DOHH2 (cell line): ENCODE measurements around the gene PRSS22.

ENCODE experiments used
- EZH2phosphoT487 ChIP-seq: fragments of 200-600 bp; sonication (generic); IDR thresholded peaks from 2 replicates; pipeline ENCODE4 v1.6.1; 2017; ENCODE audit warnings: borderline replicate concordance, mild to moderate bottlenecking, antibody characterized with exemption, low read length, moderate library complexity, mixed read lengths
- TF ChIP-seq, protein P1 (sequence below): fragments of 200-600 bp; sonication (generic); IDR thresholded peaks from one replicate; pipeline ENCODE4 v1.5.1; 2014; ENCODE audit warnings: antibody characterized with exemption, mild to moderate bottlenecking, low read depth, low read length; ENCODE audit not compliant: poor library complexity, severe bottlenecking

DNA sequence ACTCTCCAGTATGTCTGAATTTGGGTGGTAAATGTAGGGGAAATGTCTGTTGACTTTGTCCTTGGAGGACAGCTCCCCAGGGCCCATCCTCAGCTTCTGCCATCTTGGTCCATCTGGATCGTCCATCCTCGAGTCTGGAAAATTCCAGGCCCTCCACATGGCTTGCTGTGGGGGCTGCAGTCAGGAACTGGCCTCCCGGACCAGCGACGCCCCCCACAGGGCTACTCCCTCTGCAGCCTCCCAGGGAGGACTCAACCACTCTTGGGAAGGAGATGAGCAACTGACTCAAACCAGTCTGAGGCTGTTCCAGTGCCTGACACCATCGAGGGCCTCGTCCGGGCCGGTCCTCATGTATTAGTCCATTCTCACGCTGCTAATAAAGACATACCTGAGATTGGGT lies 33.3 kb downstream of the PRSS22 start:
- TF ChIP-seq, protein P1, sequence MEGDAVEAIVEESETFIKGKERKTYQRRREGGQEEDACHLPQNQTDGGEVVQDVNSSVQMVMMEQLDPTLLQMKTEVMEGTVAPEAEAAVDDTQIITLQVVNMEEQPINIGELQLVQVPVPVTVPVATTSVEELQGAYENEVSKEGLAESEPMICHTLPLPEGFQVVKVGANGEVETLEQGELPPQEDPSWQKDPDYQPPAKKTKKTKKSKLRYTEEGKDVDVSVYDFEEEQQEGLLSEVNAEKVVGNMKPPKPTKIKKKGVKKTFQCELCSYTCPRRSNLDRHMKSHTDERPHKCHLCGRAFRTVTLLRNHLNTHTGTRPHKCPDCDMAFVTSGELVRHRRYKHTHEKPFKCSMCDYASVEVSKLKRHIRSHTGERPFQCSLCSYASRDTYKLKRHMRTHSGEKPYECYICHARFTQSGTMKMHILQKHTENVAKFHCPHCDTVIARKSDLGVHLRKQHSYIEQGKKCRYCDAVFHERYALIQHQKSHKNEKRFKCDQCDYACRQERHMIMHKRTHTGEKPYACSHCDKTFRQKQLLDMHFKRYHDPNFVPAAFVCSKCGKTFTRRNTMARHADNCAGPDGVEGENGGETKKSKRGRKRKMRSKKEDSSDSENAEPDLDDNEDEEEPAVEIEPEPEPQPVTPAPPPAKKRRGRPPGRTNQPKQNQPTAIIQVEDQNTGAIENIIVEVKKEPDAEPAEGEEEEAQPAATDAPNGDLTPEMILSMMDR, result no peak
- no peak for TF ChIP-seq EZH2phosphoT487
